NCI-H1417 treated with DMSO at 0.1 percent for 48 hours (cell line): ENCODE measurements around the gene FHOD3.
"Not testable (repeated sequence)": the region's sequence is repeated elsewhere in the genome, so short reads cannot be mapped to it uniquely, and the experiment has no call there.

Source experiments
- DNase-seq: peaks from one replicate; lab custom pipeline; 2025; lab: John Stamatoyannopoulos, UW

FHOD3 gene

DNA sequence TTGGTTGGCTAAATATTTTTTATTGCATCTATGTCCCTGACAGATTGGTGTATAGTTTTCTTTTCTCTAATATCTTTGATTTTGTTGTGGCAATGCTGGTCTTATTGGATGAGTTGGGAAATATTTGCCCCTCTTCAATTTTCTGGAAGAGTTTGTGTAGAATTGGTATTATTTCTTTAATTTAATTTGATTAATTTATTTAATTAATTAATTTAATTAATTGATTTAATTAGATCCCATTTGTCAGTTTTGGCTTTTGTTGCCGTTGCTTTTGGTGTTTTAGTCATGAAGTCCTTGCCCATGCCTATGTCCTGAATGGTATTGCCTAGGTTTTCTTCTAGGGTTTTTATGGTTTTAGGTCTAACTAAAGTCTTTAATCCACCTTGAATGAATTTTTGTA, 253.8 kb downstream of the FHOD3 start:
- DNase-seq: not testable (repeated sequence)

DNA sequence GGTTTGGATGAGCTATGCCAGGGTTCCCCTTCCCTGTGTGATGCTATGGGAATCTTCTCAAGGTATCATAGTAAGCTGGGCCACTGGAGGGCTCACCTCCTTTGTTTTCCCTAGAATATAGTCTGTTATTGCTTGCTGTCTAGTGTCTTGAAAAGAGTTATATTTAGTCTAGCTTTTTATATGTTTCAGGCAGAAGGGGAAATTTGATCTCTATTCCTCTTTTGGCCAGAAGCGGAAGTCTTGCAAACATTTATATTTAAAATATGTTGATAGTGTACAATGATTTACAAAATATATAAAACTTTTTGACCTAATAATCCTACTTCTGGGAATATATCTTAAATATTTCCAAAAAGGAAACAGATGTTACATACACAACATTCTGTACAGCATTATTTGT, 260.7 kb downstream of the FHOD3 start:
- DNase-seq: no peak

DNA sequence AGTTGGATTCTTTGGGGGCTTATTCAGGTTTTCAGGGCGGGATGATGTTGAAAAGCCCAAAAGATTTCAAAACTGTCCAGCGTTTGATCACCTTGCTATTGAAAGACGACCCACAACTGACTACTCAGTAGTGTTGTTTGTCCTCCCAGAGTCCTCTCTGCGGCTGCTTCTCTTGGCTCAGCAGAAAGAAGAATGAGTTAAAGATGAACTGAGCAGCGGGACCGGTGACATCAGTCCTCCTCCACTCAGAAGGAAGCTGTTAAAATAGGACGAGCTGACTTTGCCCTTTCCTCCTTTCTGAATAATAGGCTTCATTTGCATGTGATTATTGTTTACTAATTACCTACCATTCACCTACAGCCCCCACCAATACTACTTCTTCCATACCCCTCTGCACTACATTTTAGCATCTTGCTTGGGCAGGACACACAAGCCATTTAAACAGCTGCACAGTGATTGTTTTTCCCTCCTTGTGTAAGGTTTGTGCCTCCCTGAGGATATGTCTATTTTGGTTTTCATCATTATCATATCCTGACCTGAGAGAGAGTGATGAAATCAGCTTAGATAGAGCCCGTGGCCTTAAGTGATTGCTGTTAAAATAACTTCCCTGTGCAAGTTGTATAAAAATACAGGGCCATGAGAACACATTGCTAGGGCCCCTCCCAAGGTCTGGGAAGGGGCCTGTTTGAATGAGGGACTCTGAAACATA, 261.8 kb downstream of the FHOD3 start:
- DNase-seq: no peak

DNA sequence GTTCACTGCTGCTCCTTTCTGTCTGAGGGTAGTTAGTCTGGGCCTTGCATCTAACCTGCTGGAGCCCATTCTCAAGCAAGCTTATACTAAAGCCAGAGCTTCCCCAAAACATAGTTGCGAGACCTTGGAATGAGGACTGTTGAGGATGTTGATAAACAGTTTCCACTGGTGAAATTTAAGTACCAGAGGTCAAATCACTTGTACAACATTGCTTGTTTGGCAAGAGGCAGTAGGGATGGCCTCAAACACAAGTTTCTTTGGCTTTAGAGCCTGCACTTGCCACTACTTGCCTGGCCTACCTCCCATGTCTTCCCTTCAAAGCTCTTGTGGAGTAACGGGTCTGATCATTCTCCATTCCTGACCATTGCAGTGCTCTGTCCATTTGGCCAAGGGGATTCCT, 262.7 kb downstream of the FHOD3 start:
- DNase-seq: no peak

DNA sequence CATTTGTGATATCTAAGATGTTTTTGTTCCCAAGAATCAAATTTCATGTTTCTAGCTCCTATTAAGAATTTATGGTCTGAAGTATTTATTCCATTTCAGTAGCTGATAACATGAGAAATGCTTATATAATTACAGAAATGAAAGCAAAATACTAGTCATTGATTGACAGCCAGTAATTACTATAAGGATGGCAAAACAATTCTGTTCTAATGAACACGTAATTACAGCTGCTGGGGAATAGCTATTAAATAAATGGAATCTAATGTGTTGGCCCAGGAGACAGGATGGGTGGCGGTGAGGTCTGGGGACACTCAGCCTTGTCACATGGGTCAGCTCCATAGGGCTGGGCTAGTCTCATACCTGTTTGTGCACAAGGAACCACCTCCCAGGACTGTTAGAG, 263.5 kb downstream of the FHOD3 start:
- DNase-seq: peak; percentile 90

DNA sequence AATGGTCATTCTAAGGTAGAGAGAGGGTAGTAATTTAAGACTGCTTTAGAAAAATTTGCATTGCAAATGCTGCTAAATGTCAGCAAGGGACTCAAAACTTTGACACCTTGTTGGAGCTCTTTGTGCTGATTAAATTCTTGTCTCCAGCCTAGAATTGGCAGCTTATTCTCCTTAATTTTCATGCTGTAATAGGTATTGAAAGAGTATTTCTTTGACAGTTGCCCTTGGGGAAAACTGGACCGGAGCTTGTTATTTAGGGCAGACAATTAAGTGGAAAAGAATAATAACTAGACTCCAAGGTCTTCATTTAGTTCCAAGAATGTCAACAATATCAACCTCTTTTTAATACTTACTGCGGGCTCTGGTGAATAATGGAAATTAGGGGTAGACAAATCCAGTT, 267.3 kb downstream of the FHOD3 start:
- DNase-seq: no peak

DNA sequence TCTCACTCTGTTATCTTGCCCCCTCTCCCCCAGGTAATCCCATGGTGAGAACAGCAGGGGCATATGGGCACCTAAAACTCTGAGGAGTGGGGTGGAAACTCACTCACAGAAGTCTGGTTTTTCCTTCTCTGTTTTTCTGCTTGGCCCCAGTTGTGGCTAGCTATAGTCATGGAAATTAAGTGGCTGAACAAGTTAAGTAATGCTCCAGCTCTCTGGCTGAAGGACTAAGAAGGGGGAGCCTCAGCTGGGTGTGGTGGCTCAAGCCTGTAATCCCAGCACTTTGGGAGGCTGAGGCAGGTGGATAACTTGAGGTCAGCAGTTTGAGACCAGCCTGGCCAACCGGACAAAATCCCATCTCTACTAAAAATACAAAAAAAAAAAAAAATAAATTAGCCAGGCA, 270.3 kb downstream of the FHOD3 start:
- DNase-seq: no peak

DNA sequence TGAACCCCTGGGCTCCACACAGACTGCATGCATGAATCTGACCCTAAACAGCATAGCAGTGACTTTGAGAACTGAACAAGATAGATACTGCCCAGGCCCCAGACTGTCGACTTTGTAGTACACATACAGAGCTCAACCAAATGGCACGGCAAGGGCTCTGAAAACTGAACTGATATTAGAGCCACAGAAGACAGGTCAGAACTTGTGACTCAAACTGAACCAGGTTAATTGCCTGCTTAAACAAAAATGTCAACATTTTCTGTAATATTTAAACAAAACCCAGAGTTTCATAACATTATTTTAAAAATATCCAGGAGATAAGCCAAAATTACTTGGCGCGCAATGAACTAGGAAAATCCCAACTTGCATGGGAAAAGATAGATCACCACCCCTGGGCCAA, 271.0 kb downstream of the FHOD3 start:
- DNase-seq: no peak

DNA sequence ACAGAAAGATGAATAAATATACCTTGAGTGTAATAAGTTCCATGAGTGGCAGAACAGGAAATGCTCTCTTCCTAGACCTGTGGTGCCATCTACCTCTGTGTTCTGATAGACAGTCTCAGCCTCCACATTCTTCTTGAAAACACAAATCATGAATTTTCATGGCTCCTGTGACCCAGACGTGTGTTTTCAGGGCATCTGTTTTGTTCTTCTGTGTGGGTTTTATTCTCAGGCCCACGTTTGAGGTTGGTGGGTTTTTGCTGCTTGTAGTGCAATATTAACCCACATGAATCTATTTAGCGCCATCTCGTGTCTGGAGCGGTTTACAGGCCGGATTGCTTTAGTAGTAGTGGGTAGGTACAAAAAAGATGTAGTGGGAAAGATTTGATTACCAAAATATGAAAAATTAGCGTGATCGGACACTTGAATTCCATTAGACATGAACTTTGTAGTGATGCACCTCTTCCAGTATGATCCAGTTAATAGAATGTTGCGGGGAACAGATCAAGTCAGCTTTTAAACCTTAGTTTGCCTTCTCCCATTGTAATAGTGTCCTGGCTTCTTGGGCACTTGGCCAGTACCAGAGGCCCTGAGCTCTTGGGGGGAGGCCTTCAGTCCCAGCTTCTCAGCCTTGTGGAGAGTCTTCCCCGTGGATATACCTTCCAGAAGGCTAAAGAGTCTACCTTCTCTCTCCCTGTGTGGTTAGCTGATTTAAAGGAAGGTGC, 274.8 kb downstream of the FHOD3 start:
- DNase-seq: peak; percentile 13

DNA sequence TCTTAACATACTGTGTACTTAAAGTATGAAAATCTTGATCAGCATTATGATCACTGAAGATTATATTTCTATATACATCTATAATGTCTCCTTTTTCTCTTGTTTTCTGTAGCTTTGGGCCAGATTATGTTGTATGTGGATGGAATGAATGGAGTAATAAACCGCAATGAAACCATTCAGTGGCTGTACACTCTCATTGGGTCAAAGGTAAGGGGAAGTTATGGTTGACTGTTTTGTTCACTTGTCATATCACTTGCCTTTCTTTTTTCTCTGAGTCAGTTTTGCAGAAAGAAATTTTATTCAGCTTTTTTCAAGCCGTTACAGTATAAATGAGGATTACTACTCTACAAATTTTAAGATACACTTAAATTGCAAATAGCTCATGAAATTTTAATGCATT, 278.8 kb downstream of the FHOD3 start:
- DNase-seq: no peak

DNA sequence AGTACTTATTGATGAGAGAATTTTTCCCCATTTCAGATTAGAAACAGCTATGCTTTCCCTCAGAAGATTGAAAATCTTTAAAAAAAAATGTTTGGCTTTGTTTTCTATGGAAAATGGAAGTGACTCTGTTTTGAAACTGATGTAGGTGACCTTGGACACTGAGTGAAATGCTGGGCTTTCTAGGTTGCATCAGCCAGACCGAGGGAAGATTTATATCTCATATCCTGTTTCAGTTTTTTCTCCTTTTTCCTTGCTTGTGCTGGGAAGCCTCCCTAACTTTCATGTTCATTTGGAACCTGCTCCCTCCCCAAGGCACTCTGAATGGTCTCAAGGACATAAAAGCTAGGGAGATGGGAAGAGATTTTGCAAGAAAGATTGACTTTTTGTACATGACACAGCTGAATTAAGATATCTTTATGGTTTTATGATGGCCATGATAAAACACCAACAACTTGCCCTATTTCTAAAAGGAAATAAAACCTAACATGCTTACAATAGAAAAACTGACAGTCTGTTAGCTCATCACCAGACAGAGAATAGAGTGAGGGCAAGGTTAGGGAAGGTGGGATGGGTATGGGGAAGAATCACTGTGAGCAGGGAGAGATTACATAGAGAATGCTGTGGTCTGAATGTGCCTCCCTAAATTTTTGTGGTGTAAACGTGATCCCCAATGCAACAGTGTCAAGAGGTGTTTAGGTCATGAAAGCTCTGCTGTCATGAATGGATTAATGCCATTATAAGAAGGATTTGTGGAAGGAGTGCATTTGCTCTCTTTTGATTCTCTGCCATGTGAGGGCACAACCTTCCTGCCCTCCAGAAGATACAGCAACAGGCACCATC, 281.6 kb downstream of the FHOD3 start:
- no peak for DNase-seq

DNA sequence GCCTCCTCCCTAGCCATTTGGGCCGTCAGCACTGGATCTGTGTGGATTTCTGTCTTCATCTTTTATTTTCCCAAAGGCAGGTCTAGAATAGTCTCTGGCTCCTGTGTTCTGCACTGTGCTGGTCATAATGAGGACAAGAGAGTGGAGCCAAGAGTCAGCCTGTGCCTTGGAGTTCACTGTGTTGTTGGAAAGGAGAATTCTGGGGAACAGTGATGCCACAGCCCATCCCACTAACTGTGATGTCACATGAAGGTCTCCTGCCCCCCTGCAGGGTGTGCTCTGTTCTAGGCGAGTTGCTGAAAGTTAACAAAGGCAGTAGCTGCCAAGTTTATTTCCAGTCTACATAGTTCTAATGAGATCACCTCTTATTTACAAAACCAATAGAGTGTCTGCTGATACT, 282.8 kb downstream of the FHOD3 start:
- DNase-seq: no peak

DNA sequence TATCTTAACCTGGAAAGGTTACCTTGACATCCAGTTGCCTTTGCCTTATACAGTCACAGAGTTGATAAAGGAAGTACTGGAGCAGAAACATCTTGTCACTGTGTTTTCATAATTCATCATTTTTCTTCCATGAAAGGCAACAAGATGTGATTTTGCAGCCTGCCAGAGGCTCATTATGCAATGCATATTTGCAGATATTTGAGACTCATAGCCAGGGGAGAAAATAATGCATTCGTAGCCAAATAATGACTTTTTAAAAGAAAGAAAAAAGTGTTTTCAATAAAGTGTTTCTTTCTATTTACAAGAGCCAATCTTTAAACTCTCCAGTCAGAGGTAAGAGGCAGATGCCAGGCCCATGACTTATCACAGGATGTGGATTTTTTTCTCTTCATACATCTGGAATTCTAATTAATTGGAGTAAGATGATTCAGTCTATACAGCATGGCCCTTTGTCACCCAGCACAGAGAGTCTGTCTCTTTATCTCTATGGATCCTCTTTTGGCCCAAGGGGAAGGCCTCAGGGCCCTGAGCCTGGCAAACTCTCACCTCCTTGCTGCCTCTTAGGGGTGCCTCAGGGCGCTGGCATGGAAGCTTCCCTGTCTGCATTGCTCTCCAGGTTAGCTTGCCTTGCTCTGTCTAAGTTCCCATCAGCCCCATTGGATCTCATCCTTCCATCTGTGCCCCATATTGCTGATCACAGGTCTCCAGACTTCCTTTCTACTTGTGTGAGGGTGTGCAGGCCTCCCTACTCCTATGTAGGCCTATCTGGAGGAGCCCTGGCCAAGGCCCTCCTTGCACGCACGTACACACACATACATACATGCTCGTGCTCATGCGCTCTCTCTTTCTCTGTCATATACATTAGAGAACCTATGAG, 283.6 kb downstream of the FHOD3 start:
- no peak for DNase-seq

DNA sequence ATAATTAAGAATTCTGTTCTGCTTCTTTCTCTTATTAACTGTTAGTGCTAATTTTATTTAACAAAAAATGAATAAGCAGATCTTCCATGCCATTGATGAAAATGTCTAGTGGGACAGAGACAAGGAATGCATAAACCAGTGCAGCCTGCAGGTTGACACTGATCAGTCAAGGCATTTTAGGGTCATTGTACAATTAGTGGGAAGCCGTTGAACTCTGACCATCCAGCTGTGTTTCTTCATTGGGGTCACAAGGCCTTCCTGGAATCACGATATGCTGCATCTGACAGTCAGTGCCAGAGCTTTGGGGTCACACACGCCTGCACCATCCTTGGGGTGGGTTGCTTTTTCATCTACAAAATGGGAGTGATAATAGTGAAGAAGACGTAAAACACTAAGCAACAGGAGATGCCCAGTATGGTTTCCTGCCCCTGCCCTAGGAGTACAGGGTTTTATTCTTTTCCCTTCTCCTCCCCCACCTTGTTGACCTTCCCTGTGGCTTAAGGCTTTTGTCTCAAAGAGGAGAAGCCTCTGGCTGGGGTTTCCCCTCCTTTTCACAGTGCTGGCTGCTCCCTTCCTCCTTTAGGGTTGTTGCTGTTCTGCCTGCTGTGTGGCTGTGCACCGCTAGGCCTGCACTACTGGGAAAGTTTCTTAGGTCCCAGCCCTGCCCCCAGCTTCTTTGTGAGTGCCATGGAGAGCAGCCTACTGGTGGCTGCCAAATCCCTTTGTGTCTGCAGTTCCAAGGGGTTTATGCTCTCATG, 285.7 kb downstream of the FHOD3 start:
- no peak for DNase-seq

DNA sequence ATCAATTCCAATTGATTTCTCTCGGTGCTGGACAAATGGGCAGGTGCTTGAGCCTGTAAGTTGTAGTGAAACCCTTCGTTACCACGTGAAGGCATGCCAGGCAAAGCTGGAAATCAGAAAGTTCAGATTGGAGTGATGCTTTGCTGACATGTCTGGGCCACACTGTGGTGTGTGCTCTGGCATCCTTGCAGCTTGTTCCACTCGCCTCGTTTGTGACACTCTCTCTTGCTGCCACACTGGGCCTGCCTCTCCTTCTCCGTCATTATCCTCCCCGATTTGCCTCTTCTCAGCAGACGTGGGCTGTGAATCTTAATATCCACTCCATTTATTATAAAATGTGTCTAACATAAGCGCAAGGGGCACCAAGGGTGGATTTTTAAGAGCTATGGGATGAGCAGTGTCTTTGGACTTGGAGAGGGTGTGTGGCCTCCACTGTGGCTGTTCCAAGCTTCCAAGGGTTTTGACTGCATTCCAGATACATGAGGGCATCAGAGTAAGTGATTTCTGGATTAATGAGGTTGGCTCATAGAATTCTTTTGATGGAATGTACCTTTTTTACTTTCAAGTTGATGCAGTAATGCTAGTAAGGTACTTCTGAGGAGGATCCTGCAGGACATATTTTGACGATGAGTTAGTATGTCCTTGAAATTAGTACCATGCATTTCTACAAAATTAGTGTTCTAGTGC, 292.5 kb downstream of the FHOD3 start:
- no peak for DNase-seq

DNA sequence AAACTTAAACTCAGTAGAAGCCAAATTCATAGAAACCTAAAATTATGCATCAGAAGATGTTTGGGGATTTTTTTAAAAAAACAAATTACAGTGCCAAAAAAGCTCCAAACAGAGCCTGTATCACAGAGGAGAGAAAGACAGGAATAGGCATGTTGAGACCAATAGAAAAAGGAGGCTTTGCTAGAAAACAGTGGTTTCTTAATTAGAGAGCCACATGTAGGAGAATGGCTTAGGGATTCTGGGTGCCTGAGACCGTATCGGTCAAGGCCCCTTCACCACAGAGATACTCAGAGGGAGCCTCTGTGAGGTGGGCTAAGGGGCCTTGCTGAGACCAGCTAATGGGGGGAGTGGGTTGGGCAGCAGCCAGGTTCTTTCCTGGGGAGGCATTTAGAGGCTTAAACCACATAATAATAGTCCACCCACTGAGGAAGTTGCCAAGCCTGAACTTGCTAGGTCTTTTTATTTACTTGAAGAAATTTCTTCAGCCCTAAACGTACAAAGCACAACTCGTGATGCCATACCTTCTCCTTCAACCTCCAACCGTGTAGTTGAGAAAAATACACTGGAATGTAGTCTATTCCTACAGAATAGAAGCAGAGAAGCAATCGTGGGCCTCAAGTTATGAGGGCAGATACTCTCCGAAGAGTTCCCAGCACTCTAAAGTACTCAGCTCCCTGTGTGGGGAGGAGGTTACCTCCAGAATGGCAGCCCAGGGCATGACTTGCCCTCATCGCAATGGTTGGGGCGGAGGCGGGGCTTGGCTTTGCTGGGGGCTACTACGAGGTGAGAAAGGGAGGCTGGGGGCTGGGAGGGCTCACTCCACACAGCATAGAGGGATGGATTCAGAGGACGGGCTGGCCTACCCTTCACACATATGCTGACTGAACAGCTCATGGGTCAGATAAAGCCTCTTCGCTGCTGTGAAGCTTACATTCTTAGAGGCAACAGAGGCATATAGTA, 293.4 kb downstream of the FHOD3 start:
- DNase-seq: no peak

DNA sequence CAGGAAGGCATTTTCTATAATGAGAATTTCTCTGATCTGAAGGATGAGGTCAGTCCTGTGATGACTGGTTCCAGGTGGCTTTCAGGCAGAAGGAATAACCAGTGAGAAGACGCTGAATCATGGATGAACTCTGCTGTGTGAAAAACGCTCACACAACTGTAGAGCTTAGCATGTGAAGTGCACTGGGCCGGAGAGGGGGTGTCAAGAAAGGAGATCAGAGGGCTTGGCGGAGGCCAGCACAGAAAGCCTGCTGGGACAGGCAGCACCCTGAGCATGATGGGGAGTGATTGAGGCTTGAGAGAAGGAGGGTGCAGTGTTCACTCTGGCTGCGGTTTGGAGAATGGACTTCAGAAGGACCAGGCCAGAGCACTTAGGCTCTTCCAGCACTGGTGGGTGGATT, 294.8 kb downstream of the FHOD3 start:
- no peak for DNase-seq

DNA sequence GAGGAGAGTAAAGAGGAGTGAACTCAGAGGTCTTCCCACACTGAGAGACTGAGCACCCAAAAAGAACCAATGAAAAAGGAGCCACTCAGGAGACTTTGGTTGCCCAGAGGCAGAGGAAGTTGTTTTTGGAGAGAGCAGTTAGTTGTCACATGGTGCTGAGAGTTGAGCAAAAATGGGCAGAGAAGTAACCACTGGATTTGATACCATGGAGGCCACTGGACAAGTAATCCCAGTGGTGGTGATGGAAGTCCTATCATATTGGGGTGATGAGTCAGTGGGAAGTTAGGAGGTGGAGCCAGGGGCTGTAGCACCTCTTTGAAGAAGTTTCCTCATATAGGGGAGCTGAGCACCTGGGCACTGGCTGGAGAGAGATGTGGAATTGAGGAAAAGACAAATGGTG, 295.5 kb downstream of the FHOD3 start:
- DNase-seq: no peak

DNA sequence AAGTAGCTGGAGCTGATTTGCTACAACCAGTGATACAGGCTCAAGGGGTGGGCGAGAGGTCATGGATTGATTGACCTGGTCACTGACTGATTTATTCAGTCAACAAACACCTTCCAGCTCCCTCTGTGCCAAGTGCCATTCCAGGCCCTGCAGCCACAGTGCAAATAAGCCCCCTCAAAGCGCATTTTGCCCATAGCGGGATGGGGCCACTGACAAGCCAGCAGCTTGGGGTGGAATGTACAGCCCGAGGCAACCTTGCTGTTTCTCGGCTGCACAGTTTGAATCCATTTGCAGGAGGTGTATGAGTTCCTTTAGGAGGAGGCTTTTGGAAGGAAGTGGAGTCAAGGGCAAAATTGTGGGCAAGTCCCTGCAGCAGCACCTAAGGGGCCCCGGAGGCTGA, 296.1 kb downstream of the FHOD3 start:
- no peak for DNase-seq
